Measurements from ENCODE around the gene CHPF. TPM values are rescaled to one million over a fixed set of nuclear protein-coding genes. Genes with fewer than 3 reads are reported as not detected.
A peak's percentile ranks its signal among the peaks of the same experiment; 100 is the strongest.

The CHPF gene
- total and polyA plus RNA-seq, 2 donors (not counting 3 experiments of a cell fraction or from before 2014, with no cell fraction given): 0.24 to 0.32 TPM

- intact Hi-C loops (cut with micrococcal nuclease) (no loop called here), dilution Hi-C loops (cut with MboI; ENCODE audit: extremely low pct_ligation_motif_present, low sequenced_read_pairs) (no loop called here)
- H3K9me1 ChIP-seq (replicated peaks; ENCODE audit: control insufficient read depth, extremely low read depth, insufficient read depth, low read length): no peaks in the 10 kb centered on the region
- DNase-seq (ENCODE audit: low read depth, low spot score) (no peak), FAIRE-seq (no peak)
- no TSS peak for BruUV-seq (replicated peaks)
- no peaks in the 10 kb centered on the region for H3K36me3 ChIP-seq (ENCODE audit: control insufficient read depth in 2 of 2, extremely low read depth in 1 of 2, insufficient read depth in 2 of 2, low read length in 2 of 2)
- TF ChIP-seq MYC (IDR thresholded peaks at IDR 0.05; ENCODE audit: low read depth, low read length) (no peak), EZH2 (IDR thresholded peaks at IDR 0.05; ENCODE audit: borderline replicate concordance, low read depth, low read length, severe bottlenecking) (peak; percentile 44)
- no peak overlapping the region for H3K4me3 ChIP-seq (replicated peaks in 1 of 3; ENCODE audit: insufficient read depth in 1 of 3, low read depth in 1 of 3, low read length in 3 of 3)
- no peaks in the 10 kb centered on the region for H4K20me1 ChIP-seq (replicated peaks; ENCODE audit: control insufficient read depth, extremely low read depth, insufficient read depth, low read length)
- no peak overlapping the region for H3K9ac ChIP-seq (replicated peaks; ENCODE audit: extremely low read depth, insufficient read depth, low read length)
- POLR2A ChIA-PET: no interaction called here
- CTCF ChIA-PET: interaction anchor here (1.3 to 12.6 kb wide), 9 partner anchors 10 to 498 kb away, joined by 3 to 731 read pairs (median 52); partner anchors contain the start of gene GMPPA
- no peak overlapping the region for H3K27ac ChIP-seq (ENCODE audit: insufficient read depth, low read depth, low read length)
- H3K4me1 ChIP-seq (ENCODE audit: control insufficient read depth, extremely low read depth, insufficient read depth, low read length): no peaks in the 10 kb centered on the region
- no peak overlapping the region for H3K4me2 ChIP-seq (ENCODE audit: insufficient read depth, low read length)
- no peak overlapping the region for H2AFZ ChIP-seq (ENCODE audit: low read depth, low read length)
- H3K9me3 ChIP-seq (replicated peaks; ENCODE audit: control insufficient read depth, insufficient read depth, low read length): no peaks in the 10 kb centered on the region
- H3K27me3 ChIP-seq (ENCODE audit: control insufficient read depth in 2 of 2, insufficient read depth in 2 of 2, low read length in 2 of 2): peaks cover 58 to 63% of the 10 kb centered on the region in 2 experiments
- H3K79me2 ChIP-seq (ENCODE audit: control insufficient read depth, insufficient read depth, low read length): no peaks in the 10 kb centered on the region
These were observed 16.1 kb downstream of the CHPF start for GRCh38 chr2:219527472-219527871.

DNA sequence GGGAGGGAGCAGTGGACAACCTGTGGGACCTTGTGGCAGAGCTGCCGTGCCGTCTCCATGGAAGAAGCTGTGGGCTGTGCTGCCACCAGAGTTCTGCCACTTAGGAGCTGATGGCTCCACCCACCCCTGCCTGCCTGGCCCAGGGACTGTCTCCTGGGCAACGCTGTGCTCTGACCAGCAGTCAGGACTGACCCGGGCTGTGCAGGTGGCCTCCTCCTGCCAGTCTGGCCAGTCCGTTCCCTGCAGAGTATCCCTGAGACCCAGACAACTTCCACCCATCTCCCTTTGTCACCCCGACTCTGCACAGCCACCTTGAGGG, 16.6 kb downstream of the CHPF start:
- Histone ChIP-seq H3K4me3 (replicated peaks in 1 of 3; ENCODE audit: insufficient read depth in 1 of 3, low read depth in 1 of 3, low read length in 3 of 3) (no peak overlapping the region), H3K79me2 (ENCODE audit: control insufficient read depth, insufficient read depth, low read length) (no peaks in the 10 kb centered on the region), H3K9me3 (replicated peaks; ENCODE audit: control insufficient read depth, insufficient read depth, low read length) (no peaks in the 10 kb centered on the region), H3K9ac (replicated peaks; ENCODE audit: extremely low read depth, insufficient read depth, low read length) (no peak overlapping the region), H3K4me2 (ENCODE audit: insufficient read depth, low read length) (no peak overlapping the region), H3K36me3 (ENCODE audit: control insufficient read depth in 2 of 2, extremely low read depth in 1 of 2, insufficient read depth in 2 of 2, low read length in 2 of 2) (no peaks in the 10 kb centered on the region), H4K20me1 (replicated peaks; ENCODE audit: control insufficient read depth, extremely low read depth, insufficient read depth, low read length) (no peaks in the 10 kb centered on the region), H3K27me3 (ENCODE audit: control insufficient read depth in 2 of 2, insufficient read depth in 2 of 2, low read length in 2 of 2) (peaks cover 61 to 63% of the 10 kb centered on the region in 2 experiments), H3K9me1 (replicated peaks; ENCODE audit: control insufficient read depth, extremely low read depth, insufficient read depth, low read length) (no peaks in the 10 kb centered on the region), H3K27ac (ENCODE audit: insufficient read depth, low read depth, low read length) (no peak overlapping the region), H2AFZ (ENCODE audit: low read depth, low read length) (no peak overlapping the region), H3K4me1 (ENCODE audit: control insufficient read depth, extremely low read depth, insufficient read depth, low read length) (no peaks in the 10 kb centered on the region)
- CTCF ChIA-PET: interaction anchor here (1.3 to 12.6 kb wide), 9 partner anchors 9 to 497 kb away, joined by 3 to 731 read pairs (median 52); partner anchors contain the start of gene GMPPA
- no peak for FAIRE-seq
- BruUV-seq (replicated peaks): no TSS peak
- no peak for DNase-seq (ENCODE audit: low read depth, low spot score)
- intact Hi-C loops (cut with micrococcal nuclease) (no loop called here), dilution Hi-C loops (cut with MboI; ENCODE audit: extremely low pct_ligation_motif_present, low sequenced_read_pairs) (no loop called here)
- no peak for TF ChIP-seq EZH2 (IDR thresholded peaks at IDR 0.05; ENCODE audit: borderline replicate concordance, low read depth, low read length, severe bottlenecking)
- TF ChIP-seq JUN (IDR thresholded peaks at IDR 0.05; ENCODE audit: borderline replicate concordance, insufficient read depth, insufficient read length, low read depth): no peak
- TF ChIP-seq GATA2 (IDR thresholded peaks at IDR 0.05; ENCODE audit: insufficient read depth, insufficient read length, low read depth, low read length): no peak
- TF ChIP-seq, protein P1, sequence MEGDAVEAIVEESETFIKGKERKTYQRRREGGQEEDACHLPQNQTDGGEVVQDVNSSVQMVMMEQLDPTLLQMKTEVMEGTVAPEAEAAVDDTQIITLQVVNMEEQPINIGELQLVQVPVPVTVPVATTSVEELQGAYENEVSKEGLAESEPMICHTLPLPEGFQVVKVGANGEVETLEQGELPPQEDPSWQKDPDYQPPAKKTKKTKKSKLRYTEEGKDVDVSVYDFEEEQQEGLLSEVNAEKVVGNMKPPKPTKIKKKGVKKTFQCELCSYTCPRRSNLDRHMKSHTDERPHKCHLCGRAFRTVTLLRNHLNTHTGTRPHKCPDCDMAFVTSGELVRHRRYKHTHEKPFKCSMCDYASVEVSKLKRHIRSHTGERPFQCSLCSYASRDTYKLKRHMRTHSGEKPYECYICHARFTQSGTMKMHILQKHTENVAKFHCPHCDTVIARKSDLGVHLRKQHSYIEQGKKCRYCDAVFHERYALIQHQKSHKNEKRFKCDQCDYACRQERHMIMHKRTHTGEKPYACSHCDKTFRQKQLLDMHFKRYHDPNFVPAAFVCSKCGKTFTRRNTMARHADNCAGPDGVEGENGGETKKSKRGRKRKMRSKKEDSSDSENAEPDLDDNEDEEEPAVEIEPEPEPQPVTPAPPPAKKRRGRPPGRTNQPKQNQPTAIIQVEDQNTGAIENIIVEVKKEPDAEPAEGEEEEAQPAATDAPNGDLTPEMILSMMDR (IDR thresholded peaks at IDR 0.05; ENCODE audit: extremely low read depth in 1 of 2, insufficient read depth in 1 of 2, low read depth in 1 of 2, low read length in 2 of 2): no peak
- no peak for TF ChIP-seq POLR2AphosphoS5 (IDR thresholded peaks at IDR 0.05; ENCODE audit: insufficient read depth, low read depth, low read length)
- no peak for TF ChIP-seq FOS (IDR thresholded peaks at IDR 0.05; ENCODE audit: borderline replicate concordance, insufficient read depth, low read length)
- POLR2A ChIA-PET: no interaction called here
